Hepatocyte (in vitro differentiated cells): ENCODE results near the gene SUDS3.

Experiments
- CTCF ChIP-seq: fragments of 200-600 bp; sonication (generic); IDR thresholded peaks from 2 replicates; pipeline ENCODE4 v1.5.1; 2016; ENCODE audit warnings: antibody characterized with exemption, mild to moderate bottlenecking; ENCODE audit not compliant: poor library complexity
- EZH2 ChIP-seq: fragments of 200-600 bp; sonication (generic); IDR thresholded peaks from 2 replicates; pipeline ENCODE4 v1.6.1; 2016; ENCODE audit warnings: antibody characterized with exemption, mild to moderate bottlenecking, borderline replicate concordance
- EZH2phosphoT487 ChIP-seq: fragments of 200-600 bp; sonication (generic); IDR thresholded peaks from one replicate; pipeline ENCODE4 v1.6.1; 2018; ENCODE audit warnings: antibody characterized with exemption, mild to moderate bottlenecking, low read depth, moderate library complexity; ENCODE audit not compliant: unreplicated experiment, severe bottlenecking

- TF ChIP-seq CTCF (peak; percentile 98), EZH2 (no peak), EZH2phosphoT487 (no peak)
These were observed at the start of gene SUDS3 for GRCh38 chr12:118376089-118377020.
